ENCODE measurements around the gene DTX4.

Gene DTX4

GRCh38 chr11:59204746-59205145, 32.8 kb downstream of the DTX4 start:
- Histone ChIP-seq H3K4me2 (ENCODE audit: low read depth, low read length, poor library complexity, severe bottlenecking) (no peak overlapping the region), H3K27me3 (ENCODE audit: insufficient read depth, low read length, poor library complexity, severe bottlenecking) (no peaks in the 10 kb centered on the region), H3K4me1 (ENCODE audit: insufficient read depth, low read length, poor library complexity, severe bottlenecking) (no peaks in the 10 kb centered on the region), H3K79me2 (ENCODE audit: insufficient read depth, low read length) (no peaks in the 10 kb centered on the region), H4K20me1 (ENCODE audit: insufficient read depth, low read length, poor library complexity, severe bottlenecking) (no peaks in the 10 kb centered on the region), H3K4me3 (ENCODE audit: low read length, poor library complexity, severe bottlenecking) (no peak overlapping the region), H3K36me3 (ENCODE audit: insufficient read depth, low read length) (no peaks in the 10 kb centered on the region), H3F3A (ENCODE audit: low read depth) (no peaks in the 10 kb centered on the region), H3K9ac (ENCODE audit: low read depth, low read length, poor library complexity, severe bottlenecking) (no peak overlapping the region), H3K9me3 (ENCODE audit: insufficient read depth, low read depth, low read length) (no peaks in the 10 kb centered on the region), H3K9me2 (replicated peaks; ENCODE audit: low read depth, low read length) (no peaks in the 10 kb centered on the region), H2AFZ (ENCODE audit: low read length) (no peak overlapping the region)
- TF ChIP-seq EZH2phosphoT487 (IDR thresholded peaks at IDR 0.05; ENCODE audit: borderline replicate concordance), result no peak
- TF ChIP-seq, protein P1, sequence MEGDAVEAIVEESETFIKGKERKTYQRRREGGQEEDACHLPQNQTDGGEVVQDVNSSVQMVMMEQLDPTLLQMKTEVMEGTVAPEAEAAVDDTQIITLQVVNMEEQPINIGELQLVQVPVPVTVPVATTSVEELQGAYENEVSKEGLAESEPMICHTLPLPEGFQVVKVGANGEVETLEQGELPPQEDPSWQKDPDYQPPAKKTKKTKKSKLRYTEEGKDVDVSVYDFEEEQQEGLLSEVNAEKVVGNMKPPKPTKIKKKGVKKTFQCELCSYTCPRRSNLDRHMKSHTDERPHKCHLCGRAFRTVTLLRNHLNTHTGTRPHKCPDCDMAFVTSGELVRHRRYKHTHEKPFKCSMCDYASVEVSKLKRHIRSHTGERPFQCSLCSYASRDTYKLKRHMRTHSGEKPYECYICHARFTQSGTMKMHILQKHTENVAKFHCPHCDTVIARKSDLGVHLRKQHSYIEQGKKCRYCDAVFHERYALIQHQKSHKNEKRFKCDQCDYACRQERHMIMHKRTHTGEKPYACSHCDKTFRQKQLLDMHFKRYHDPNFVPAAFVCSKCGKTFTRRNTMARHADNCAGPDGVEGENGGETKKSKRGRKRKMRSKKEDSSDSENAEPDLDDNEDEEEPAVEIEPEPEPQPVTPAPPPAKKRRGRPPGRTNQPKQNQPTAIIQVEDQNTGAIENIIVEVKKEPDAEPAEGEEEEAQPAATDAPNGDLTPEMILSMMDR (conservative IDR thresholded peaks at IDR 0.05; ENCODE audit: low read length), result no peak

DNA sequence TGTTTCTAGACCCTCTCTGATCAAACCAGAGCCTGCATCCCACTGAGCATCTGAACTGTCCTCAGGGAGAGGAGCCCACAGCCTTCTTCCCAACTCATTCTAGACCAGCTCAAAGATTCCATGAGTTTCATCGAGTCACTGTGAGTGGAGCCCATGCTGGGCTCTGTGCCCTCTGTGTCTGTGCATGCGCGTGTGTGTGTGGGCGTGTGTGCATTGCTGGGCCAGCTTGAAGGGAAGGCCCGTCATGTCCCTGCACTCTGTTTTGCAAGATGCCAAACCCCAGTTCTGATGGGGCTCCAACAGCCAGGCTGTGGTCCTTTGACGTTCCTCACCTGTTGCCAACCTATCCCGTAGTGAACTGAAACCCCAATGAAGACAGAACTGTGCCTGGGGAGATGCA, 33.7 kb downstream of the DTX4 start:
- TF ChIP-seq, protein P1 (conservative IDR thresholded peaks at IDR 0.05; ENCODE audit: low read length), result no peak
- no peak for TF ChIP-seq EZH2phosphoT487 (IDR thresholded peaks at IDR 0.05; ENCODE audit: borderline replicate concordance)
- no peaks in the 10 kb centered on the region for H3K4me1 ChIP-seq (ENCODE audit: insufficient read depth, low read length, poor library complexity, severe bottlenecking)
- no peaks in the 10 kb centered on the region for H3K9me3 ChIP-seq (ENCODE audit: insufficient read depth, low read depth, low read length)
- no peaks in the 10 kb centered on the region for H3K9me2 ChIP-seq (replicated peaks; ENCODE audit: low read depth, low read length)
- H3K27me3 ChIP-seq (ENCODE audit: insufficient read depth, low read length, poor library complexity, severe bottlenecking), result no peaks in the 10 kb centered on the region
- no peaks in the 10 kb centered on the region for H3K36me3 ChIP-seq (ENCODE audit: insufficient read depth, low read length)
- no peaks in the 10 kb centered on the region for H3K79me2 ChIP-seq (ENCODE audit: insufficient read depth, low read length)
- no peaks in the 10 kb centered on the region for H4K20me1 ChIP-seq (ENCODE audit: insufficient read depth, low read length, poor library complexity, severe bottlenecking)
- H3K4me3 ChIP-seq (ENCODE audit: low read length, poor library complexity, severe bottlenecking), result no peak overlapping the region
- H2AFZ ChIP-seq (ENCODE audit: low read length), result no peak overlapping the region
- no peaks in the 10 kb centered on the region for H3F3A ChIP-seq (ENCODE audit: low read depth)
- no peak overlapping the region for H3K4me2 ChIP-seq (ENCODE audit: low read depth, low read length, poor library complexity, severe bottlenecking)
- H3K9ac ChIP-seq (ENCODE audit: low read depth, low read length, poor library complexity, severe bottlenecking), result no peak overlapping the region

DNA sequence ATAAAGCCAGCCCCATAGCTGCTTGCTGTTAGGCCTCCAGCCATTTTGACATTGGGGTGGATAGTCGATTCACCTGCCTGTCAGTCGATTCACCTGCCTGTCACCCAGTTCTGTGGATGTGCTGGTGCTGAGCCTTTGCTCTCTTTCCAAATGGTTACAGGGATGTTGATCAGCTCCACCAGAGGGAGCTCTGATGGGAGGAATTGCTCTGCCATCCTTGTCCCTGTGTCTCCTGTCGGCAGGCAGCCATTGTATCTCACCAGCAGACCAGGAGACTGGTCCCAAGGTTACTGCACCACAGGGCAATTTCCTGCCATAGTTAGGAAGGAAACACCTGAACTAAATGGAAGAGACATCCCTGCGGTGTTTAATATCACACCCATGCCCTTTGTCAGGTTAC, 34.7 kb downstream of the DTX4 start:
- no peak overlapping the region for H3K9ac ChIP-seq (ENCODE audit: low read depth, low read length, poor library complexity, severe bottlenecking)
- no peaks in the 10 kb centered on the region for H3F3A ChIP-seq (ENCODE audit: low read depth)
- H3K4me1 ChIP-seq (ENCODE audit: insufficient read depth, low read length, poor library complexity, severe bottlenecking), result no peaks in the 10 kb centered on the region
- H3K79me2 ChIP-seq (ENCODE audit: insufficient read depth, low read length), result no peaks in the 10 kb centered on the region
- no peaks in the 10 kb centered on the region for H3K36me3 ChIP-seq (ENCODE audit: insufficient read depth, low read length)
- H3K4me2 ChIP-seq (ENCODE audit: low read depth, low read length, poor library complexity, severe bottlenecking), result no peak overlapping the region
- no peaks in the 10 kb centered on the region for H3K27me3 ChIP-seq (ENCODE audit: insufficient read depth, low read length, poor library complexity, severe bottlenecking)
- no peak overlapping the region for H3K4me3 ChIP-seq (ENCODE audit: low read length, poor library complexity, severe bottlenecking)
- H2AFZ ChIP-seq (ENCODE audit: low read length), result no peak overlapping the region
- no peaks in the 10 kb centered on the region for H3K9me3 ChIP-seq (ENCODE audit: insufficient read depth, low read depth, low read length)
- no peaks in the 10 kb centered on the region for H4K20me1 ChIP-seq (ENCODE audit: insufficient read depth, low read length, poor library complexity, severe bottlenecking)
- no peaks in the 10 kb centered on the region for H3K9me2 ChIP-seq (replicated peaks; ENCODE audit: low read depth, low read length)
- TF ChIP-seq, protein P1 (conservative IDR thresholded peaks at IDR 0.05; ENCODE audit: low read length), result peak; percentile 70
- TF ChIP-seq EZH2phosphoT487 (IDR thresholded peaks at IDR 0.05; ENCODE audit: borderline replicate concordance), result no peak

All from Loucy (cell line).